NCI-H2227 (cell line): Measurements from ENCODE around the gene ECT2L.

Experiments used
- DNase-seq: peaks from one replicate; lab custom pipeline; 2025; ENCODE audit not compliant: unreplicated experiment; lab: John Stamatoyannopoulos, UW

Gene ECT2L

GRCh38 chr6:138795809-138796603 lies at the start of gene ECT2L:
TSS of gene ECT2L (plus strand) at chr6:138796087. CDS start at chr6:138813275, 17,188 bp downstream.
- peak; percentile 77 for DNase-seq

- no peak for DNase-seq
These were observed 43.9 kb upstream of the ECT2L start for GRCh38 chr6:138752017-138752416.

- no peak for DNase-seq
These were observed 38.8 kb upstream of the ECT2L start for GRCh38 chr6:138757136-138757535.

- peak; percentile 32 for DNase-seq
These were observed 29.8 kb upstream of the ECT2L start for GRCh38 chr6:138765896-138766655.

GRCh38 chr6:138769102-138769676 lies 26.7 kb upstream of the ECT2L start:
- DNase-seq = no peak

GRCh38 chr6:138772596-138773176 lies 23.2 kb upstream of the ECT2L start:
- peak; percentile 37 for DNase-seq

- DNase-seq = peak; percentile 93
These were observed 22.5 kb upstream of the ECT2L start, which contains the start of gene CCDC28A for GRCh38 chr6:138773177-138774091. TSS of gene CCDC28A (plus strand) at chr6:138773769. CDS start at chr6:138776121, 2,352 bp downstream.

- DNase-seq = no peak
These were observed 21.5 kb upstream of the ECT2L start for GRCh38 chr6:138774370-138774769.

- no peak for DNase-seq
These were observed 19.2 kb upstream of the ECT2L start for GRCh38 chr6:138776659-138777058.

- no peak for DNase-seq
These were observed 17.6 kb upstream of the ECT2L start for GRCh38 chr6:138778331-138778730.

- no peak for DNase-seq
These were observed 13.6 kb upstream of the ECT2L start for GRCh38 chr6:138782243-138782642.

GRCh38 chr6:138785079-138785478 lies 10.8 kb upstream of the ECT2L start:
- no peak for DNase-seq

GRCh38 chr6:138785980-138786379 lies 9.9 kb upstream of the ECT2L start:
- no peak for DNase-seq

- DNase-seq = no peak
These were observed 8.7 kb upstream of the ECT2L start for GRCh38 chr6:138787138-138787537.

- DNase-seq = no peak
These were observed 884 bp downstream of the ECT2L start for GRCh38 chr6:138796771-138797170.

GRCh38 chr6:138797806-138798446 lies 2.0 kb downstream of the ECT2L start:
- no peak for DNase-seq

GRCh38 chr6:138800377-138801150 lies 4.7 kb downstream of the ECT2L start:
- DNase-seq = peak; percentile 17

GRCh38 chr6:138803331-138803730 lies 7.4 kb downstream of the ECT2L start:
- no peak for DNase-seq

- DNase-seq = no peak
These were observed 8.0 kb downstream of the ECT2L start for GRCh38 chr6:138803861-138804260.
